Chondrocyte (in vitro differentiated cells): ENCODE data around the gene TRPM3. TPM values are rescaled to one million over a fixed set of nuclear protein-coding genes. Genes with fewer than 3 reads are reported as not detected.

ENCODE experiments used
- DNase-seq: peaks from one replicate; pipeline ENCODE4 v3.0.0; 2021; ENCODE audit warnings: mixed read lengths, low spot score
- H3K27ac Mint-ChIP-seq: one replicate; pipeline ENCODE4 v1.8.0; 2021; ENCODE audit warnings: mild to moderate bottlenecking, moderate library complexity, mixed read lengths; ENCODE audit not compliant: unreplicated experiment
- H3K27me3 Mint-ChIP-seq: 2 replicates; pipeline ENCODE4 v1.8.0; 2021; ENCODE audit warnings: low read depth, mixed read lengths
- H3K36me3 Mint-ChIP-seq: 2 replicates; pipeline ENCODE4 v1.8.0; 2021; ENCODE audit warnings: low read depth, mixed read lengths
- H3K4me1 Mint-ChIP-seq: 2 replicates; pipeline ENCODE4 v1.8.0; 2021; ENCODE audit warnings: low read depth, mild to moderate bottlenecking, mixed read lengths
- H3K4me3 Mint-ChIP-seq: one replicate; pipeline ENCODE4 v1.8.0; 2021; ENCODE audit warnings: mild to moderate bottlenecking, moderate library complexity, mixed read lengths; ENCODE audit not compliant: unreplicated experiment
- H3K9me3 Mint-ChIP-seq: 2 replicates; pipeline ENCODE4 v1.8.0; 2021; ENCODE audit warnings: low read depth, mixed read lengths
- CTCF ChIP-seq: fragments of 200-600 bp; sonication (generic); IDR thresholded peaks from 2 replicates; pipeline ENCODE4 v1.5.0; 2021; ENCODE audit warnings: antibody characterized with exemption, mild to moderate bottlenecking, moderate library complexity
- total RNA-seq: library from RNA; stranded (reverse); gene quantifications from 3 replicates; pipeline ENCODE4 v1.2.1, GENCODE V29; 2021

TRPM3 gene
- total RNA-seq, 1 donor from 2014 or later = not detected

GRCh38 chr9:70677055-70677735 is 444.2 kb downstream of the TRPM3 start:
- Mint-ChIP-seq H3K27ac (no peak overlapping the region), H3K36me3 (no peaks in the 10 kb centered on the region), H3K4me1 (no peaks in the 10 kb centered on the region), H3K4me3 (no peak overlapping the region), H3K9me3 (no peaks in the 10 kb centered on the region), H3K27me3 (peaks cover 7% of the 10 kb centered on the region)
- no peak for DNase-seq
- no peak for TF ChIP-seq CTCF

GRCh38 chr9:70675868-70676370 is 445.5 kb downstream of the TRPM3 start:
- peaks cover 9% of the 10 kb centered on the region for H3K27me3 Mint-ChIP-seq
- no peak overlapping the region for H3K4me3 Mint-ChIP-seq
- H3K27ac Mint-ChIP-seq = no peak overlapping the region
- H3K4me1 Mint-ChIP-seq = no peaks in the 10 kb centered on the region
- no peak for TF ChIP-seq CTCF
- no peaks in the 10 kb centered on the region for H3K9me3 Mint-ChIP-seq
- no peaks in the 10 kb centered on the region for H3K36me3 Mint-ChIP-seq
- no peak for DNase-seq

GRCh38 chr9:70673844-70674243 is 447.6 kb downstream of the TRPM3 start:
- no peak for TF ChIP-seq CTCF

GRCh38 chr9:70672161-70672649 is 449.2 kb downstream of the TRPM3 start:
- no peak for TF ChIP-seq CTCF
- H3K4me1 Mint-ChIP-seq = no peaks in the 10 kb centered on the region
- no peak overlapping the region for H3K4me3 Mint-ChIP-seq
- peaks cover 4% of the 10 kb centered on the region for H3K27me3 Mint-ChIP-seq
- H3K9me3 Mint-ChIP-seq = no peaks in the 10 kb centered on the region
- H3K36me3 Mint-ChIP-seq = no peaks in the 10 kb centered on the region
- no peak for DNase-seq
- no peak overlapping the region for H3K27ac Mint-ChIP-seq

More at GRCh38 chr9:70673844-70674243, 447.6 kb downstream of the TRPM3 start:
- Mint-ChIP-seq H3K27me3 (peaks cover 6% of the 10 kb centered on the region), H3K36me3 (no peaks in the 10 kb centered on the region), H3K4me3 (no peak overlapping the region), H3K27ac (no peak overlapping the region), H3K9me3 (no peaks in the 10 kb centered on the region), H3K4me1 (no peaks in the 10 kb centered on the region)
- no peak for DNase-seq

- no peaks in the 10 kb centered on the region for H3K4me1 Mint-ChIP-seq
- peaks cover 7% of the 10 kb centered on the region for H3K27me3 Mint-ChIP-seq
- H3K4me3 Mint-ChIP-seq = no peak overlapping the region
- no peaks in the 10 kb centered on the region for H3K36me3 Mint-ChIP-seq
- H3K27ac Mint-ChIP-seq = no peak overlapping the region
- no peak for DNase-seq
- H3K9me3 Mint-ChIP-seq = no peaks in the 10 kb centered on the region
- no peak for TF ChIP-seq CTCF
Measured at GRCh38 chr9:70668751-70669150, 452.7 kb downstream of the TRPM3 start.
